OCI-LY7 (cell line): ENCODE measurements around the gene HINT3. TPM values are rescaled to one million over a fixed set of nuclear protein-coding genes. Genes with fewer than 3 reads are reported as not detected.
A peak's percentile ranks its signal among the peaks of the same experiment; 100 is the strongest.

Experiments
- BruUV-seq: library from RNA; stranded (reverse); fragments of 400-500 nt; replicated peaks from 2 replicates; lab custom pipeline; 2021; lab: Mats Ljungman, UMichigan
- CTCF ChIA-PET: fragments of 300-600 bp; sonication (Branson Sonifier 250); formaldehyde crosslinking; loops from one replicate; lab custom pipeline; 2022; ENCODE audit warnings: antibody characterized with exemption; ENCODE audit not compliant: unreplicated experiment; lab: Charles Lee
- POLR2A ChIA-PET: fragments of 300-600 bp; sonication (Branson Sonifier 250); formaldehyde crosslinking; loops from one replicate; lab custom pipeline; 2022; ENCODE audit warnings: antibody characterized with exemption; lab: Charles Lee
- DNase-seq: peaks from one replicate; pipeline ENCODE4 v3.0.0-alpha.2; 2015; ENCODE audit warnings: low spot score
- H2AFZ ChIP-seq: fragments of 200-600 bp; sonication (generic), shearing (Covaris generic); 2 replicates; pipeline ENCODE4 v1.6.1; 2014; ENCODE audit warnings: mild to moderate bottlenecking, antibody characterized with exemption, low read length, moderate library complexity
- H3K27ac ChIP-seq: fragments of 200-600 bp; sonication (generic); 2 replicates; pipeline ENCODE4 v1.5.1; 2014; ENCODE audit warnings: mixed run types, low read depth, mild to moderate bottlenecking, moderate library complexity, low read length, inconsistent platforms; ENCODE audit not compliant: poor library complexity, severe bottlenecking
- H3K36me3 ChIP-seq: fragments of 200-600 bp; sonication (generic); 2 replicates; pipeline ENCODE4 v1.6.1; 2014; ENCODE audit warnings: mild to moderate bottlenecking, antibody characterized with exemption, low read length, moderate library complexity, mixed read lengths; ENCODE audit not compliant: insufficient read depth
- H3K4me1 ChIP-seq: fragments of 200-600 bp; sonication (generic); 2 replicates; pipeline ENCODE4 v1.5.1; 2014; ENCODE audit warnings: mild to moderate bottlenecking, low read length; ENCODE audit not compliant: insufficient read depth, poor library complexity, severe bottlenecking
- H3K4me2 ChIP-seq: fragments of 200-600 bp; sonication (generic); 2 replicates; pipeline ENCODE4 v1.6.1; 2014; ENCODE audit warnings: mild to moderate bottlenecking, low read length
- H3K4me3 ChIP-seq: fragments of 200-600 bp; sonication (generic); 2 replicates; pipeline ENCODE4 v1.5.1; 2014; ENCODE audit warnings: mild to moderate bottlenecking, low read depth, low read length; ENCODE audit not compliant: poor library complexity, severe bottlenecking
- H3K79me2 ChIP-seq: fragments of 200-600 bp; sonication (generic); 2 replicates; pipeline ENCODE4 v1.6.1; 2016; ENCODE audit warnings: low read depth, mild to moderate bottlenecking, low read length, moderate library complexity, mixed read lengths; ENCODE audit not compliant: insufficient read depth
- H3K9me2 ChIP-seq: fragments of 200-600 bp; sonication (generic); 2 replicates; pipeline ENCODE4 v1.6.1; 2016; ENCODE audit warnings: mild to moderate bottlenecking, low read length, mixed read lengths; ENCODE audit not compliant: insufficient read depth
- H3K9me3 ChIP-seq: fragments of 200-600 bp; sonication (generic); 2 replicates; pipeline ENCODE4 v1.6.1; 2014; ENCODE audit warnings: mild to moderate bottlenecking, mixed run types, low read length, mixed read lengths
- H4K20me1 ChIP-seq: fragments of 200-600 bp; sonication (generic); 2 replicates; pipeline ENCODE4 v1.6.1; 2014; ENCODE audit warnings: mild to moderate bottlenecking, antibody characterized with exemption, low read length, moderate library complexity, mixed read lengths; ENCODE audit not compliant: insufficient read depth
- CTCF ChIP-seq: fragments of 200-600 bp; sonication (generic); conservative IDR thresholded peaks from 2 replicates; pipeline ENCODE4 v1.5.1; 2014; ENCODE audit warnings: mild to moderate bottlenecking, antibody characterized with exemption, low read length, moderate library complexity, mixed read lengths
- EZH2phosphoT487 ChIP-seq: fragments of 200-600 bp; sonication (generic); IDR thresholded peaks from 2 replicates; pipeline ENCODE4 v1.6.1; 2018; ENCODE audit warnings: low read depth, borderline replicate concordance, mild to moderate bottlenecking, mixed run types, antibody characterized with exemption, low read length, moderate library complexity, mixed read lengths
- intact Hi-C: fragments of 100-400 bp; cut with micrococcal nuclease; formaldehyde crosslinking; loops from one replicate; pipeline ENCODE4 v1.10.0; 2022; ENCODE audit not compliant: unreplicated experiment
- total RNA-seq, 2 experiments: library from RNA; depleted of rRNA in 1 of 2; stranded (reverse); fragments of >200 nt in 1 of 2; shearing (Covaris generic) in 1 of 2; gene quantifications; 2 replicates each; pipeline ENCODE4 v1.2.3, GENCODE V29; 2014 to 2022

Gene HINT3
- total RNA-seq, 2 experiments from 2014 or later = 10.4 to 10.6 TPM

GRCh38 chr6:125954735-125955339, 1.7 kb upstream of the HINT3 start:
- Histone ChIP-seq H3K4me2 (no peak overlapping the region), H3K9me2 (no peaks in the 10 kb centered on the region), H3K79me2 (peaks cover 16% of the 10 kb centered on the region), H2AFZ (peak overlapping the region; percentile 24; the same call in 1 of the 2 replicates), H4K20me1 (no peaks in the 10 kb centered on the region), H3K36me3 (peaks cover 4% of the 10 kb centered on the region), H3K27ac (no peak overlapping the region), H3K9me3 (no peaks in the 10 kb centered on the region), H3K4me3 (no peak overlapping the region), H3K4me1 (peaks cover 20% of the 10 kb centered on the region)
- TF ChIP-seq EZH2phosphoT487 (no peak), CTCF (no peak)
- ChIA-PET CTCF (interaction anchor here (3.3 kb wide), 1 partner anchor 164 kb away, joined by 29 read pairs; the partner anchor contains the start of gene NCOA7), POLR2A (interaction anchor here (1.3 to 5.4 kb wide), 4 partner anchors 22 to 172 kb away, joined by 4 to 69 read pairs (median 34); partner anchors contain the start of gene NCOA7)
- no peak for DNase-seq
- no TSS peak for BruUV-seq
- intact Hi-C loops = no loop called here

DNA sequence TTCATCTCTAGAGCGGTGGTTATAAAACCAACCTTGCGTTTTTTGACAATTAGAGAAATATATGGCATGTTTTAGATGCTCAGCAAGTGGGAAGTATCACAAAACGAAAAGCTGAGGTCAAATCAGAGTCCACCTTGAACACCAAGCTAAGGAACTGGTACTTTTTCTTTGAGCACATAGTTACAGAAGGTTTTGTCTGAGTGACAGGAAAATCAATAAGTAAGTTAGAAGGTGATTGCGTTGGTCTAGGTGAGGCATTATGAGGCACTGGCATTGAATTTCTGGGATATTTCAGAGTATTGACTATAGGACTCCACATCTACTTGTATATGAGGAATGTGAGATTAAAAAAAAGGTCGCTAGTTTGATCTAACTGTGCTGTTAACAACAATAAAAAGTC, 597 bp upstream of the HINT3 start:
- no peak for TF ChIP-seq CTCF
- TF ChIP-seq EZH2phosphoT487 = no peak
- CTCF ChIA-PET = interaction anchor here (0.6 to 3.3 kb wide), 11 partner anchors 10 to 656 kb away, joined by 3 to 29 read pairs (median 4); partner anchors contain the start of gene NCOA7
- BruUV-seq = TSS peak; percentile 100
- Histone ChIP-seq H3K4me3 (peak overlapping the region; percentile 79), H2AFZ (peak overlapping the region; percentile 91), H3K9me2 (no peaks in the 10 kb centered on the region), H3K36me3 (peaks cover 4% of the 10 kb centered on the region), H3K4me2 (peak overlapping the region; percentile 90), H3K9me3 (no peaks in the 10 kb centered on the region), H3K4me1 (peaks cover 20% of the 10 kb centered on the region), H4K20me1 (no peaks in the 10 kb centered on the region), H3K79me2 (peaks cover 16% of the 10 kb centered on the region), H3K27ac (no peak overlapping the region)
- intact Hi-C loops = loop anchor here (1.0 to 2.0 kb wide), 3 partner anchors 165 to 655 kb away; partner anchors contain the start of gene HDDC2
- no peak for DNase-seq
- POLR2A ChIA-PET = interaction anchor here (0.8 to 5.4 kb wide), 16 partner anchors 8 to 1385 kb away, joined by 3 to 69 read pairs (median 4); partner anchors contain the start of genes NCOA7 and TRMT11
